Activated T-helper 9 cell treated with anti-CD3 and anti-CD28 coated beads, Interleukin-2, amount 50 U/mL, for 16 hours (primary cell): ENCODE measurements around the gene PARVA.
"Not testable (repeated sequence)": the region's sequence is repeated elsewhere in the genome, so short reads cannot be mapped to it uniquely, and the experiment has no call there.

ENCODE experiments used
- DNase-seq: peaks from one replicate; pipeline ENCODE4 v3.0.0-alpha.2; 2020; ENCODE audit warnings: low read depth

Gene PARVA, protein sequence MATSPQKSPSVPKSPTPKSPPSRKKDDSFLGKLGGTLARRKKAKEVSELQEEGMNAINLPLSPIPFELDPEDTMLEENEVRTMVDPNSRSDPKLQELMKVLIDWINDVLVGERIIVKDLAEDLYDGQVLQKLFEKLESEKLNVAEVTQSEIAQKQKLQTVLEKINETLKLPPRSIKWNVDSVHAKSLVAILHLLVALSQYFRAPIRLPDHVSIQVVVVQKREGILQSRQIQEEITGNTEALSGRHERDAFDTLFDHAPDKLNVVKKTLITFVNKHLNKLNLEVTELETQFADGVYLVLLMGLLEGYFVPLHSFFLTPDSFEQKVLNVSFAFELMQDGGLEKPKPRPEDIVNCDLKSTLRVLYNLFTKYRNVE

DNA sequence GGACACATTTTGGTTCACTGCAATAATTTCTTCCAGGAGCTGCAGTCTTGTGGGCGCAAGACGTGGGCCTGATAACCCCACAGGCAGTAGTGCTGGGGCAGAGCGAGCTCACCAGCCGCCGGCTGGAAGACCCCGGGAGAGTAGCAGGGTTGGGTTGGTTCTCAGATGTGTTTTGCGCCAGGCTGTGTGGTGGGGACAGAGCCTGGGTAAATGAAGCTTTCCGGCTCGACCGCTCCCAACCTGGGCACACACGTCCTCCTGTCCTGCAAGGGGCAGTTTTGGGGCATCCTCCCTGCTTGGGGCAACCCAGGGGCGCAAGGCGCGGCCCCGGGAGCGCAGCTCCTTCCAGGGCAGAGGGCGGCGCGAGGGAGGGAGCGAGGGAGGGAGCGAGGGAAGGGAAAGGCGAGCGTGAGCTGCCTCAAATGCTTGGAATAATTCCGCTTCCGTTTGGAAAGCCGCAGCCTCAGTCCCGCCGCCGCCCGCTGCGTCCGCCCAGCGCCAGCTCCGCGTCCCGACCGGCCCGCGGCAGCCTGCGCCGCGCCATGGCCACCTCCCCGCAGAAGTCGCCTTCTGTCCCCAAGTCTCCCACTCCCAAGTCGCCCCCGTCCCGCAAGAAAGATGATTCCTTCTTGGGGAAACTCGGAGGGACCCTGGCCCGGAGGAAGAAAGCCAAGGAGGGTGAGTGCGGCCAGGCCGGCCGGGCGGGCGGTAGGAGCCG, at the start of gene PARVA:
Gene PARVA, plus strand, starts transcription at position 466 of the 718 bp plus-strand sequence. Its CDS starts 77 bp downstream, at position 543.
- DNase-seq: no peak

DNA sequence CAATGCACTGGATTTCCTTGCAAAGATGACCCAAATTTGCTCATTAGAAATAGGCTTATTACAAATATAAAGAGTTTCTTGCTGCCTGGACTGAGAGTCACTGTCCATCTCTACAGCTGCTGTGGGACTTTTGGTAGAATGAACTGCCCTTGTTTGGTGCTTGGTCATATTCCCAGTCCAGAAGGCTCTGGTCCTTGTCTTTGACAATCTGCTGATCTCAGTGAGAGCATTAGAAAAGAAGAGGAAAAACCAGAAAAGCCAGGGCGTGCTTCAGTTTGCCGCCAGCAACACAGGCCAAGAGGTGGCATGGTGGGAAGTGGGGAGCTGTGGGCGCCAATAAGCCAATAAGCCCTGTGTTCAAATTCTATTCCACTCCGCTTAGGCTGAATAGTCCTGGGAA, 48.2 kb upstream of the PARVA start:
- no peak for DNase-seq

DNA sequence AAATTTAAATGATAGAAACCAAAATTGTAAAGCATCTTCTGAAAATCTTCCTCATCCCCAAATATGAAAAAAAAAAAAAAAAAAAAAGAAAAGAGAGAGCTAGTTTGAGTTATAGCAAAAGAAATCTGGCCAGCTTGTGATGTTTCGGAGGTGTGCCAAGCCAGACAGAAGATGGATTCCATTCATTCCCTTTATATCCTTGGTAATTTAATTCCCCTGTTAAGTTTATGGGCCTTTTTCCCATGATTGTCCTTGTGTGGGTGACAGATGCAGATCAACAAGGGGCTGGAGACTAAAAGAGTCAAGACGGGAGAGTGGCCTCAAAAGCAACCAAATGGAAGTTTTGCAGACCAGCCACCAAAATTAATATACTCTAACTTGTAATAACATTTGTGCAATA, 47.6 kb upstream of the PARVA start:
- no peak for DNase-seq

DNA sequence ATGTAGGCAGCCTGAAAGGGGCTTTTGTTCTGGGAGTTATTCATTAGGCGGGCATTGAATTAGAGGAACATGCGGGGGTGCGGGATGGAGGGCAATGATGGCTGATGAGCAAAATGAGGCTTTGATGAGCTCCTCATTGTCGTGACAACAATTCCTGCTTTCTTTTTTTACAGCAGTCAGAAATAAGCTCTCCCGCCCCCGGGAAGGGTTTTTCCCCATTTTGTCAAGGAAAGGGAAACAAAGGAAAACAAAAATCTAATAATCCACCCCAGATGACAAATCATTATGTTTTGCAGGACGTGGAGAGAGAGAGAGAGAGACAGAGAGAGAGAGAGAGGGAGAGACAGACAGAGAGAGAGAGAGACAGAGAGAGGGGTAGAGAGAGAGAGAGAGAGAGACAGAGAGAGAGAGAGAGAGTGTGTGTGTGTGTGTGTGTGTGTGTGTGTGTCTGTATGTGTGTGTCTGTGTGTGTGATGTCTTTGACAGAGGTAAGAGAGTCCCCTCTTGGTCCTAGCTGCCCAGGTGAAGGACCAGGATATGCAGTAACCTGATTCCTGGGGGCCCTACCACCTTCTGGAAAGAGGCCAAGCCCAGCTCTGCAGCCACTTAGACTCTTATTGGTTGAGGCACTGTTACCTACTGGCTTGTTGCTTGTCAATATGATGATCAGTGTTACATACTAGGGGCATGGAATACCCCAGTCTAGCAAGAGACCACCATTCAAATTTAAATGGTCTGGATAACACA, 46.7 kb upstream of the PARVA start:
- no peak for DNase-seq

DNA sequence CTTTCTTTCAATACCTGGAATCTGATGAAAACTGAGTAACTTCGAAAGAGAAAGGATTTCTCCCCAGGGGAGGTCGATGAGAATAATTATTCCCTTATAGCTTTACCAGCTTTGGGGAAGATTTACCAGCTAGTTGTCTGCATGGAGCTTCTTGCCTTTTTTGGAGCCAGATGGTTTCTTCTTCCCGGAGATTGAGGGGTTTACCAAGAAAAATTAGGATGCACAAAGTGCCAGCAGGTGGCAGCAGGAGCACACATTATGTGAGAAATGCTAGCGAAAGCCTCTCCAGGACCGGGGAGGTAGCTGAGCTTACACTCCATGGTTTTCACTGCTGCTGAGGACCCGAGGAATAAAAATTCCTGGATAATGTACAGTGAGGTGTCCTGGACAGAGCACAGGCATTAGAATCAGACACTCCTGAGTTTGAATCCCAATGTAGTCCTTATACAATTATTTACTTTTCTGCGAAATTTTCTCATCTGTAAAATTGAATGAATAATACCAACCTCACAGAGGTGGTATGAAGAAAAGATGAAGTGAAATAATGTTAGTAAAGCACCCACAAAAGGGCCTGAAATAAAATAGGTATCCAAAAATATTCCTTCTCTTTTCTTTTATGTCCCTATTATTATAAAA, 46.0 kb upstream of the PARVA start:
- peak; percentile 45 for DNase-seq

DNA sequence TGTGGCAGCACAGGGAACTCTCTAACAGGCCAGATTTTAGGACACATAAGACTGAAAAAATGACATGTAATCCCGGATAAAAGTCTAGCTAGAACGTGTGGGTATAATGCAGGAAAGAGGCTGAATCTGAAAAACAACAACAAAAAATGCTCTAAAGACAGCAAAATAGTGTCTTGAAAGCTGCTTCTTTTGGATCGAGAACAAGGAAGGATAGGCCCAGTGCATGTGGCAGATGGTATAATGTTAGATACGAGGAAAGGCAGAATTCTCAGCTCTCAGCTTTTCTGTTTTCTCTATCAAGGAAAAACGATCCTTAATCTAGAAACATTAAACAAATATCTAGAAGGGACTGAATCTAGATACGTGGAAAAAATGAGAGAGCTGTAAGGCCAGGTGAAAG, 33.8 kb upstream of the PARVA start:
- DNase-seq: no peak

DNA sequence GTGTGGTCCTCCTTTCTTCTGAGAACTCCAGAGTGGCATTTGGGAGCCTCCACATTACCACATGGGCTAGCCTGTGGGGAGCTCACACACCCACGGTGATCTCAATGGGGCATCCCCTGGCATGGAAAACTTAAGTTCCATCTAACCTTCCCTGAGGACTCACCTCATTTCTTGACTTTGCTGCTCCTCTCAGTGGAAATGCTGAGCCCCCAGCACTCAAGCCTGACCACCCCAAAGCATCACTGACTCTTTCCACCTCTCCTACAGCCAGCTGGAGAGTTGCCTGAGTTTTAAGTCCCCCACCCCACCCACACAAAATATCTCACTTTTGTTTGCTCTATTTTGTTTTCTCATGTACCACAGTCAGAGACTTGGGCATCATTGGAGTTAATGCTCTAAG, 23.8 kb upstream of the PARVA start:
- DNase-seq: no peak

DNA sequence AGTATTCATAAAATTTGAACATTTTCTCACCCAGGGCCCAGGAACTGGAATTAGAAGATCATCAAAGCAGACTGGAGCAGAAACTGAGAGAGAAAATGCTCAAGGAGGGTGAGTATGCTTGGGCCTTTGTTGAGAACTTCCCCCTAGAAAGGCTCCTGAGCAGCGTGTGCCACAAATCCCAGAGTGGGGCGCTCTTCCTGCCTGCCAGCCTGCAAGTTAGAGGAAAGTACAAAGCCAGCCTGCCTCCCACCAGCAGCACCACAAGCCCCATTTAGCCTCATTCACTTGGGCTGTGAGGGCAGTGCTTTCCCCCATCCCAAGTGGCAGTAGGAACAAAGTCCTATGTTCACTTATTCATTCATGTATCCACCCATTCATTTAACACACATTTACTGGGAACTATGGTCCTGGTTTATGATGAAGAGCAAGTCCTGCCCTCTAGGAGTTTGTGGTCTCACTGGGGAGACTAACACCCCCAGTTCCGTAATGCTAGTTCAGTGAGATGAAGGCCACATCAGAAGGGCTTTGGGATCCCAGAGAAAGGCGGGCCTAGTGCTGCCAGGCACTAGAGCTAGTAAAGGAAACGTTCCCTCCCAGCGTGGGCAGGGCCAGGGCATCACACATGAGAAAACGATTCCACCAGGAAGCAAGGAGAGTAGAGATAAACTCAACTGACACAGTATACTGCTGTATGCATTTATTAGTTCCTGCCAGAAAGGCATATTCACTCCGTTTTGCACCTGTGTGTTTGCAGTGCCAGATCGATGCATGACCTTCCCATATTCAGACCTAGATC, 22.4 kb upstream of the PARVA start:
- DNase-seq: no peak

DNA sequence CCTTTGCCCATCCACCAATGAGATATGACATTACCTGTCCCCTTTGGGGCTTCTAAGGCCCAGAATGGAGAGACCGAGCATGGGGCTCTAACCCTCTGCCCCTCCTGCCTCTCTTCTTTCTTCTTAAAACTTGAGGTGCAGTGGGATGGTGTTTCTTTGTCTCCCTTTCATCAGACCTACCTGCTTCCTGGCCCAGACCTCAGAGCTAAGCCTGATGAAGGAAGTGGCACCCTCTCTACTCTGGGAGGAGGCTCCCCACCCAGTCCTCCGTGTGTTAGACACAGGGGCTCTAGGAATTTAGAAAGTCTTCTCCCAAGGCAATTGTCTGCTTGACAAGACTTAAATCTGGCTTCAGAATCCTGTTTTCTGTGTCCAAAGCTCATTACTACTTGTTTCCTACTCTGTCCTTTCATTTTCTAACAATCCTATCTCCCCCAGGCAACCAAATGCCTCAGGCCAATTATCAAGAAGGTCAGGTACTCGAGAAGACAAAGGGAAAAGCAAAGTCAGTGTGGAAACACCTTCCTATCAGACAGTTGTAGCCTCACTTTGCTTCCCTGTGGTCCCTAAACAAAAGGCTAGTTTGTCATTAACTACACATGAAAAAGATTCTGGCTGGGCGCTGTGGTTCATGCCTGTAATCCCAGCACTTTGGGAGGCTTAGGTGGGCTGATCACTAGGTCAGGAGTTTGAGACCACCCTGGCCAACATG, 20.3 kb upstream of the PARVA start:
- DNase-seq: no peak

DNA sequence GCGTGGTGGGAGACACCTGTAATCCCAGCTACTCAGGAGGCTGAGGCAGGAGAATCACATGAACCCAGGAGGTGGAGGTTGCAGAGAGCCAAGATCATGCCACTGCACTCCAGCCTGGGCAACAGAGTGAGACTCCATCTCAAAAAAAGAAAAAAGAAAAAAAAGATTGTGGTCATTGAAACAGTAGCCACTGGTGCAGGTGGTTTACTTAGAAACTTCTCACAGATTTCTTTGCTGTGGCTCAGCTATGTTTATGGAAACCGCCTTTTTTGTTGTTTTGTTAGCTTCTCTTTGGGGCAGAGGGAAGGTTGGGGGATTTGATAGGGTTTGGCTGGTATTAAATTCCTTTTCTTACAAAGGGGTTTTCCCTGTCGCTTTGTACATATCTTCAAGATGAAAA, 19.7 kb upstream of the PARVA start:
- DNase-seq: not testable (repeated sequence)

DNA sequence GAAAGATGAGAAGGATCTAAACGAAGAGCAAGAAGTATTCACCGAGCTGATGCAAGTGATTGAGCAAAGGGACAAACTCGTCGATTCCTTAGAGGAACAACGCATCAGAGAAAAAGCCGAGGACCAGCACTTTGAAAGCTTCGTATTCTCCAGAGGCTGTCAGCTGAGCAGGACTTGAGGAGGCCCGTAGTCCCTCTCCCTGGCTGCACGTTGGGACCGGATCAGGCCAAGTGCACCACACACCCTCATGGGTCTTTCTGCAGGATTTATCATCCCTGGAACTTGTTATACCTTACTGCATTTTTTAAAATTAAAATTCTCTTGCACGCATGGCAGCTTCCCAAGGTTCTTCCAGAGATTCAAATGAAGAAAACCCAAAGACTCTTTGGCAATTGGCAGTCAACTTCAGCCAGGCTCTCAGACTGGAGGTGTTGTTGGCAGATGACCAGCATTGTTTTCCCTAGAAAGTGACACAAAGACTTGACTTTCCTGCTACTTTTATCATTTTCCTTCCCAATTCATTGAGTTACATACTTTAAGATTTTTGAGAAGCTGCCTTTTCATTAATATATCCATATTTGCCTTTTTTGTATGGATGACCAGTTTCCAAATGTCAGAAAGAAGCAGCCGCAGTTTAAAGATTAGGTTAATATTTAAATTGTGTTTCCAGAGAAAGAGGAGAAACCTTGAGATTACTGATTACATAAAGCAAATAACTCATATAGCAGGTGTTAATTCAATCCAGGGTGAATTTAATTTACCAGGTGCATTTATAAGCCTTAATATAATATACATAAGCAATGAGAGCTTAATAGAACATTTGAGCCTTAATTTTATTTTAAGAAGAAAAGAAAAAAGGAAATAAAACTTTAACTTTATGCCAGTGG, 18.8 kb upstream of the PARVA start:
- DNase-seq: no peak

DNA sequence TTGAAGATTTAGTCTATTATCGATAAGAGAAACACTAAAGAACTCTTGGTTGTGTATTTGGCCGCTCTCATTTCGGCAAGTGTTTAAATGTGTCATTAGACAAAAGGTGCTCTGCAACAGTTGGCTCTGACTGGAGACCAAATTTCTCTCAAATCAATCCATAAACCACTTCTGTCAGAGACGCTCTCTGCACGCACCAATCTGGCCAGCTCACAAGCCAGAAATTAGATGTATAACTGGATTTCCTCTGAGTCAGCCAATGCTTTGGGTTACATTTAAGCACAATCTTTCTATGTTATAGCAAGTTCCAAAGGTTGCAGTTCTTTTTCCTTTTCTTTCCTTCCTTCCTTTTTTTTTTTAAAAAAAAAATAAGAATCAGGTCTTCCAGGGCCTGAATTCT, 17.6 kb upstream of the PARVA start:
- no peak for DNase-seq

DNA sequence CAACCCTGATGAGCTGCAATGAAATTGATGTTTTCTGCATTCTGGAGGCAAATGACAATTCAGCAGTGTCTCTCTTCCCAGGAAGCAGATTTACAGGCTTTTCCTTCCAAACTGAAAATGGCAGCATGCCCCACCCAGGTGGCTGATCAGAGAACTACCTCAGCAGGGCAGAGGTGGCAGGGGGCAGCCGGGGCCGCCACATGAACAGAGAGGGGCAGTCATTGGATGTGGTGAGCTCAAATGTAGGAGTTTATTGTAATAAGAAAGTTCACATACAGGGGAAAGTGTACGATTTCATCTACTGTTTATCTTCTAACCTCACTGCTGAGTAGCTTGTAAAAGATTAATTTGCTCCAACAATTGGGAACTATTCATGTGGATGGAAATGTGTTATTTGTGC, 15.7 kb upstream of the PARVA start:
- no peak for DNase-seq

DNA sequence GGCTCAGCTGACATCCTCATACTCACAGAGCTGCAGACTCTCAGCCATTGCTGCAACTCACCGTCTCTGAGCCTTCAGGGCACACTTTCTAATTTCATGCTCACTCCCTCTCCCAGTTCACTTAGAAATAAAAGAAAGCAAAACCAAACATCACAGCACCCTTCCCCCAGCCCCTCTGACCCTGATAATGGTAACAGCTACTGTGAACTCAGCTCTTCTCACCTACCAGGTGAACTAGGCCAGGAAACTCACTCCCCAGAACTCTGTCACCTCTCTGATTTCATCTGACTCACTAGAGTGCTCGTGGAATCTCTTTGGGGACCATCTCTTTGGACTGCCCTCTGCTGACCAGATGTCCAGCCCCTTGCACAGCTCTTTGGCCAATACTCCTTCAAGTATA, 14.5 kb upstream of the PARVA start:
- no peak for DNase-seq

DNA sequence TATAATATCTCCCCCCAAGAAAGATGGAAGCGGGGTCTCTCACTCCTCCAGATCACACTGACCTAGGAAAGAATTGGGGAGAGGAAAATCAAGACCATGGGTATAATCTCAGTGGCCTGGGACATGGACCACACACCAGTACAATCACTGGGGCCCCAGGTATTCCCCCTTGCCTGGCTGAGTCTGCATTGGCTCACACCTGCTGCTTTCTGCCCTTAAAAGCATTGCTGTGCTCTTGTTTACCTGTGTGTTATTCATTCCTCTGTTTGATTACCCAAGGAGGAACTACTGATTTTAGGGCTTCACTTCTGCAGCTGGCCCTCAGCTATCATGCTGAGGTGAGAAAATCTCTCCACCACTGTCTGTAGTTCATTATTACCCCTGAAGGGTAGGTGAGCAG, 14.0 kb upstream of the PARVA start:
- DNase-seq: no peak

DNA sequence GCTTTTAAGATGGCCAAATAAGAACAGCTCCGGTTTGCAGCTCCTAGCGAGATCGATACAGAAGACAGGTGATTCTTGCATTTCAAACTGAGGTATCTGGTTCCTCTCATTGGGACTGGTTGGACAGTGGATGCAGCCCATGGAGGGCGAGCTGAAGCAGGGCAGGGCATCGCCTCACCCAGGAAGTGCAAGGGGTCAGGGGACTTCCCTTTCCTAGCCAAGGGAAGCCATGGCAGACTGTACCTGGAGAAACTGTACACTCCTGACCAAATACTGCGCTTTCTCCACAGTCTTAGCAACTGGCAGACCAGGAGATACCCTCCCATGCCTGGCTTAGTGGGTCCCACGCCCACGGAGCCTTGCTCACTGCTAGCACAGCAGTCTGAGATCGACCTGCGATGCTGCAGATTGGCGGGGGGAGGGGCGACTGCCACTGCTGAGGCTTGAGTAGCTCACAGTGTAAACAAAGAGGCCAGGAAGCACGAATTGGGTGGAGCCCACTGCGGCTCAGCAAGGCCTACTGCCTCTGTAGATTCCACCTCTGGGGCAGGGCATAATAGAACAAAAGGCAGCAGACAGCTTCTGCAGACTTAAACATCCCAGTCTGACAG, 11.3 kb upstream of the PARVA start:
- not testable (repeated sequence) for DNase-seq

DNA sequence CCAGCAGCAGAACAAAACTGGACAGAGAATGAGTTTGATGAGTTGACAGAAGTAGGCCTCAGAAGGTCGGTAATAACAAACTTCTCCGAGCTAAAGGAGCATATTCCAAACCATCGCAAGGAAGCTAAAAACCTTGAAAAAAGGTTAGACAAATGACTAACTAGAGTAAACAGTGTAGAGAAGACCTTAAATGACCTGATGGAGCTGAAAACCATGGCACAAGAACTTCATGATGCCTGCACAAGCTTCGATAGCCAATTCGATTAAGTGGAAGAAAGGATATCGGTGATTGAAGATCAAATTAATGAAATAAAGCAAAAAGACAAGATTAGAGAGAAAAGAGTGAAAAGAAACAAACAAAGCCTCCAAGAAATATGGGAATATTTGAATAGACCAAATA, 10.3 kb upstream of the PARVA start:
- DNase-seq: not testable (repeated sequence)

DNA sequence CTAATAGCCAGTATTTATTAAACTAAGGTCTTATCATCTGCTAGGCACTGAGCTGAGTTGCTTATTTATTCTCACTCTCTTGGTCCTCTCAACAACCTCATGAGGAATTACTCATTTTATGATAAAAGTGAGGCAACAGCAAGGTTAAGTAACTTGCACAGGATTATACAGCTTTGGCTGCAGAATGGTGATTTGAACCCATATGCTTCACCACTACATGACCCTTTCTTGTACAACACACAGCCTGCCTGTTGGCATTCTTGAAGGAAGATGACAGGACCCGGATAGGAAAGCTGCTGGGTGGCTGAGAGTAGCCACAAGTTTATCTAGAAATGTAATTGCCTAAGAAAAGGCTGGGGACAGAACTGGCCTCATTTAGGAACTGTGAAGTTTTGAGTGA, 5.3 kb upstream of the PARVA start:
- no peak for DNase-seq

DNA sequence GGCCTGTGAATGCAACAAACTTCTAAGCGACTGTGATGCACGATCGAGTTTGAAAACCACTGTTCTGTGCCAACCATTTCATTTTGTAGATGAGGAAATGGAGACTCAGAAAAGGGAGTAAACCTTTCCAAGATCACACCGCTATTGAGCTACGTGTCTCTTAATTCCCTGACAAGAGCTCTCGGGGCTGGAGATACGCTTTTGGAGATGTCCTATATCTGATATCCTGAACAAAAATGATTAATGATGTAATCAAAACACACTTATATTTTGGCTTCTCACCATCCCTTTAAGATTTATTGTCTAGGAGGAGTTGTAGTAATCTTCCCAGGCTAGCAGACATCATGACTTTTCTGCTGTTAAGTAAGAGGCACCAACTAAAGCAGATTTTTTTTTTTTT, 1.7 kb upstream of the PARVA start:
- no peak for DNase-seq
